Activated CD4-positive, alpha-beta memory T cell treated with anti-CD3 and anti-CD28 coated beads for 36 hours (primary cell): ENCODE data around the gene MARCHF5. TPM values are rescaled to one million over a fixed set of nuclear protein-coding genes. Genes with fewer than 3 reads are reported as not detected.

Experiments
- CTCF ChIA-PET: fragments of 350-600 bp; sonication (Branson Sonifier 250); formaldehyde crosslinking; loops from one replicate; lab custom pipeline; 2021; ENCODE audit warnings: antibody characterized with exemption, inconsistent platforms; lab: Charles Lee
- POLR2A ChIA-PET: fragments of 350-600 bp; sonication (Branson Sonifier 250); formaldehyde crosslinking; loops from one replicate; lab custom pipeline; 2021; ENCODE audit warnings: antibody characterized with exemption; lab: Charles Lee
- DNase-seq: peaks from one replicate; pipeline ENCODE4 v3.0.0-alpha.2; 2020
- H3K27ac Mint-ChIP-seq: one replicate; pipeline ENCODE4 v1.8.0; 2021; ENCODE audit warnings: mixed read lengths
- H3K27me3 Mint-ChIP-seq: one replicate; pipeline ENCODE4 v1.8.0; 2021; ENCODE audit warnings: mixed read lengths
- H3K36me3 Mint-ChIP-seq: one replicate; pipeline ENCODE4 v1.8.0; 2021; ENCODE audit warnings: mixed read lengths
- H3K4me1 Mint-ChIP-seq: one replicate; pipeline ENCODE4 v1.8.0; 2021; ENCODE audit warnings: low read depth, mixed read lengths
- H3K4me3 Mint-ChIP-seq: one replicate; pipeline ENCODE4 v1.8.0; 2021; ENCODE audit warnings: mild to moderate bottlenecking, mixed read lengths
- H3K9me3 Mint-ChIP-seq: one replicate; pipeline ENCODE4 v1.8.0; 2021; ENCODE audit warnings: mixed read lengths
- intact Hi-C: fragments of 100-400 bp; cut with micrococcal nuclease; formaldehyde crosslinking; loops from one replicate; pipeline ENCODE4 v1.15.1; 2023
- total RNA-seq, 2 experiments: library from RNA; stranded (reverse); gene quantifications; one replicate each; pipeline ENCODE4 v1.2.3, GENCODE V29; 2021

The MARCHF5 gene
- 10 to 100 TPM; 27.4 to 29.1 TPM for total RNA-seq

DNA sequence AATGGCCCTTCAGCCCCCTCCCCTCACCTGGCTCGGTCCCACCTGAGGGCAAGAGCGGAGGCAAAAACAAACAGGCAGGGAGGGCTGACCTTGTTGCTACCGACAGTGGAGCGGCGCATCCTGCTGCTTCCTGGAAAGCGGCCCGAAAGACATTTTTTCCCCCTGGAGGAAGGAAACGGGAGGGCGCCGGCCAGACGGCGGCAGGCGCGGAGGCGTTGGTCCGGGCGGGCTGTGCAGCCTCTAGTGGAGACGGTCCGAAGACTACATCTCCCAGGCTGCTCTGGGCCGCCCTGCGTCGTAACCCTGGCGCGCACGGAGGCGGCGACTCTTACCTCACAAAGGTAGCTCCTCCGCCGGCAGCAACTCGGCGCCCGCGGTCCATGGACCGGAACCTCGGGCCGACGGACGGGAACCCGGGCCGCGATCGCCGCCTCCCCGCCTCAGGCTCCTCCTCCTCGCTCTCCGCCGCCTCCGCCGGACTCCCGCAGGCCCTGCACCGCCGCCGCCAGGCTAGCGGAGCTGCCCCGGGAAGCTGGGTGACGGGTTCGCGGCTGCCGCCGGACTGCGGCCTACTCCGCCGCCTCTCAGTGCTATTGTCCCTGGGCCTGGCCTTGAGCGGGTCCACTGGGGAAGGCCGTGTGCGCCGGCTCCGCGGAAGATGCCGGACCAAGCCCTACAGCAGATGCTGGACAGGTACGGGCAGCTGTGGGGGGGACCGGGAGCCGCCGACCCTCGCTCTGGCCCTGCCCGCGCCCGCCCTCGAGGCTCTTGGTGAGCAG, at the start of gene MARCHF5, which contains the start of gene CPEB3:
MARCHF5 (plus strand) TSS at position 331 of the 779 bp plus-strand sequence; CDS start at position 659, 328 bp downstream.
CPEB3 (minus strand) TSS at position 242 of the 779 bp plus-strand sequence. CDS start 50,728 bp downstream, outside the sequence.
- Mint-ChIP-seq H3K27ac (peak within 1 kb of the TSS; percentile 79), H3K36me3 (peaks cover 11% of the 10 kb centered on the region), H3K27me3 (no peaks in the 10 kb centered on the region), H3K4me1 (peaks cover 21% of the 10 kb centered on the region), H3K9me3 (no peaks in the 10 kb centered on the region), H3K4me3 (peak within 1 kb of the TSS; percentile 83)
- DNase-seq: peak; percentile 96
- POLR2A ChIA-PET: interaction anchor here (0.9 to 1.5 kb wide), 5 partner anchors 9 to 282 kb away, joined by 3 to 6 read pairs (median 3); no protein-coding TSS in a partner anchor
- intact Hi-C loops: loop anchor here (1.0 to 5.0 kb wide), 10 partner anchors 51 to 1079 kb away; partner anchors contain the start of genes BTAF1 and HECTD2
- CTCF ChIA-PET: interaction anchor here (0.7 to 3.9 kb wide), 20 partner anchors 9 to 369 kb away, joined by 3 to 30 read pairs (median 4); partner anchors contain the start of genes BTAF1 and IDE

DNA sequence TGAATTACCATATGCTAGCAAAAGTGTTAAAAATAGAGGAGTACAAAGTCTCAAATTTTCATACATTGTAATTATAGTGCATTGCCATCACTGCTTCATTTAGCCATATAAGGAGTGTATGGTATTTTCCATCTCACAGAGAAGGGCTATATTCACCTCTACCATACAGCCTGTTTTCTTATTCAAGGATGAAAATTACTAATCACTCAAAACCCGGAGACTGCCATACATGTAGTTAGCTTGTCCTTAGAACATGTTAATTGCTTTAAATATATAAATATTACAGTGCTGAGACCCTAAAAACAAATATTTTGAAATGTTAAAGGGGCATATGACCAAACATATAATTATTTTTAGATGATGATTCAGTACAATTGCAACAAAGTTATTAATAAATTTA, 49.5 kb upstream of the MARCHF5 start:
- CTCF ChIA-PET: interaction anchor here (1.0 kb wide), 1 partner anchor 50 kb away, joined by 4 read pairs; the partner anchor contains the start of genes CPEB3 and MARCHF5

GRCh38 chr10:92242380-92242779, 48.6 kb upstream of the MARCHF5 start:
- H3K9me3 Mint-ChIP-seq: no peaks in the 10 kb centered on the region
- no peak overlapping the region for H3K27ac Mint-ChIP-seq
- H3K27me3 Mint-ChIP-seq: peaks cover 9% of the 10 kb centered on the region
- intact Hi-C loops: loop anchor here (5.0 kb wide), 2 partner anchors 140 to 350 kb away; partner anchors contain the start of gene KIF11
- peaks cover 9% of the 10 kb centered on the region for H3K36me3 Mint-ChIP-seq
- H3K4me1 Mint-ChIP-seq: peaks cover 33% of the 10 kb centered on the region
- ChIA-PET CTCF (interaction anchor here (0.7 to 1.0 kb wide), 2 partner anchors 49 to 311 kb away, joined by 3 to 4 read pairs; partner anchors contain the start of genes CPEB3 and MARCHF5), POLR2A (no interaction called here)
- H3K4me3 Mint-ChIP-seq: no peak overlapping the region
- DNase-seq: no peak

More for the DNA sequence above, 49.5 kb upstream of the MARCHF5 start:
- POLR2A ChIA-PET: no interaction called here
- no peak for DNase-seq
- intact Hi-C loops: loop anchor here (2.0 to 5.0 kb wide), 3 partner anchors 31 to 351 kb away; partner anchors contain the start of gene KIF11
- no peak overlapping the region for H3K27ac Mint-ChIP-seq
- no peaks in the 10 kb centered on the region for H3K9me3 Mint-ChIP-seq
- peaks cover 9% of the 10 kb centered on the region for H3K27me3 Mint-ChIP-seq
- H3K36me3 Mint-ChIP-seq: peaks cover 9% of the 10 kb centered on the region
- H3K4me3 Mint-ChIP-seq: peak overlapping the region; percentile 72
- peaks cover 33% of the 10 kb centered on the region for H3K4me1 Mint-ChIP-seq

- Mint-ChIP-seq H3K27me3 (peaks cover 9% of the 10 kb centered on the region), H3K9me3 (no peaks in the 10 kb centered on the region), H3K4me1 (peaks cover 31% of the 10 kb centered on the region), H3K27ac (no peak overlapping the region), H3K4me3 (peak overlapping the region; percentile 43), H3K36me3 (peaks cover 9% of the 10 kb centered on the region)
- ChIA-PET POLR2A (no interaction called here), CTCF (interaction anchor here (0.7 kb wide), 1 partner anchor 312 kb away, joined by 3 read pairs; no protein-coding TSS in a partner anchor)
- peak; percentile 47 for DNase-seq
- intact Hi-C loops: loop anchor here (5.0 kb wide), 2 partner anchors 141 to 349 kb away; partner anchors contain the start of gene KIF11
These were observed 47.9 kb upstream of the MARCHF5 start for GRCh38 chr10:92242910-92243671.

DNA sequence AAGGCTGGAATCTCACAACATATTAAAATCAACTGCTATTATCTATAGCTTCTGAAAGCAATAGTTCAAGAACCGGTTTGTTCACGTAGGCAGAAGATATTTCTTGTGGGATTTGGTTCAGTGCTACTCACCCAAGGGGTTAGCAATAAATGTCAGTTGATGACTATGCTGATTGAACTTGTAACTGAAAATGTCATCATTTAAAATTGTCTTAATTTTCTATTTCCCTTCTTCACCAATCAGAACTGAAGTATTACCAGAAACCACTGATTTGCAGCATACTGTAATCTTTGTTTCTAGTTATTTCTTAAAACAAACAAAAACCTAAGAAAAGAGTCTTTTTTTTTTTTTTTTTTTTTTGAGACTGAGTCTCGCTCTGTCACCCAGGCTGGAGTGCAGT, 46.2 kb upstream of the MARCHF5 start:
- Mint-ChIP-seq H3K36me3 (peaks cover under 1% of the 10 kb centered on the region), H3K9me3 (no peaks in the 10 kb centered on the region), H3K4me3 (no peak overlapping the region), H3K4me1 (peaks cover 20% of the 10 kb centered on the region), H3K27ac (no peak overlapping the region), H3K27me3 (peaks cover under 1% of the 10 kb centered on the region)
- CTCF ChIA-PET: no interaction called here
- no peak for DNase-seq
- POLR2A ChIA-PET: no interaction called here
- intact Hi-C loops: loop anchor here (5.0 kb wide), 2 partner anchors 142 to 348 kb away; partner anchors contain the start of gene KIF11

DNA sequence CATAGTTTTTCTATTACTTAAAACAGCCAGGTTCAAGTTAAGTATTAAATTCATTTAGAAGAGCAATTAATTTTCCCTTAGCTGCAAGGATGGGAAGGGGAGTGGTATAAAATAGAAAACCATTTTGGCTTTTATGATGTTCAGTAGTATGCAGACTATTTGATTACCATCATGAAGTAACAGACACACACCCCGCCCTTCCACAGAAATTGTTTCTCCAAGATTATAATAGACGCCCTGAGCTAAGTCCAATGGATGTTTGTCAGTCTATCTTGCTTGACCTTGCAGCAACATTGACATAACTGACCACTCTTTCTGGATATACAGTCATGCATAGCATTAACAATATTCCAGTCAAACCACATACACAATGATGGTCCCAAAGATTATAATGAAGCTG, 42.4 kb upstream of the MARCHF5 start:
- intact Hi-C loops: no loop called here

GRCh38 chr10:92263396-92263795, 27.6 kb upstream of the MARCHF5 start:
- H3K27ac Mint-ChIP-seq: no peak overlapping the region
- ChIA-PET CTCF (no interaction called here), POLR2A (interaction anchor here (0.9 kb wide), 1 partner anchor 9 kb away, joined by 4 read pairs; no protein-coding TSS in a partner anchor)
- no peak for DNase-seq
- H3K36me3 Mint-ChIP-seq: no peaks in the 10 kb centered on the region
- intact Hi-C loops: no loop called here
- H3K4me1 Mint-ChIP-seq: peaks cover 5% of the 10 kb centered on the region
- H3K27me3 Mint-ChIP-seq: no peaks in the 10 kb centered on the region
- H3K4me3 Mint-ChIP-seq: no peak overlapping the region
- no peaks in the 10 kb centered on the region for H3K9me3 Mint-ChIP-seq

More for the DNA sequence above, 42.4 kb upstream of the MARCHF5 start:
- no peak overlapping the region for H3K4me3 Mint-ChIP-seq
- CTCF ChIA-PET: interaction anchor here (1.0 kb wide), 1 partner anchor 162 kb away, joined by 3 read pairs; no protein-coding TSS in a partner anchor
- no peaks in the 10 kb centered on the region for H3K36me3 Mint-ChIP-seq
- H3K27ac Mint-ChIP-seq: no peak overlapping the region
- H3K4me1 Mint-ChIP-seq: peaks cover under 1% of the 10 kb centered on the region
- no peak for DNase-seq
- no peaks in the 10 kb centered on the region for H3K27me3 Mint-ChIP-seq
- POLR2A ChIA-PET: no interaction called here
- H3K9me3 Mint-ChIP-seq: no peaks in the 10 kb centered on the region

DNA sequence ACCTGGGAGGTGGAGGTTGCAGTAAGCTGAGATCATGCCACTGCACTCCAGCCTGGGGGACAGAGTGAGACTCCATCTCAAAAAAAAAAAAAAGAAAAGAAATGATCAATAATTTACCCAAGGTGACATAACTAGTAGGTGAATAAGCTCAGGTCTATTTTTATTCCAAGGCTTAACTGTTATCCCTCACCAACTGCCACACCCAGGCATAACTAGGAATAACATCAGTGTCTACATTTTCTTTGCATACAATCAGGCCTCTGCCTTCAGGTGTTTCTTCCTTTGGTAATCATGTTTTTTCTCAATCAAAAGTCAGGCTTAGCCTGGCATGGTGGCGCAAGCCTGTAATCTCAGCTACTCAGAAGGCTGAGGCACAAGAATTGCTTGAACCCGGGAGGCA, 26.7 kb upstream of the MARCHF5 start:
- no peak overlapping the region for H3K4me3 Mint-ChIP-seq

GRCh38 chr10:92265687-92266258, 25.2 kb upstream of the MARCHF5 start:
- Mint-ChIP-seq H3K36me3 (no peaks in the 10 kb centered on the region), H3K9me3 (no peaks in the 10 kb centered on the region), H3K4me1 (peaks cover 5% of the 10 kb centered on the region), H3K27me3 (no peaks in the 10 kb centered on the region), H3K27ac (no peak overlapping the region), H3K4me3 (no peak overlapping the region)
- DNase-seq: no peak
- POLR2A ChIA-PET: no interaction called here
- CTCF ChIA-PET: no interaction called here
- intact Hi-C loops: no loop called here

More for the DNA sequence above, 26.7 kb upstream of the MARCHF5 start:
- POLR2A ChIA-PET: no interaction called here
- intact Hi-C loops: no loop called here
- Mint-ChIP-seq H3K36me3 (no peaks in the 10 kb centered on the region), H3K4me1 (peaks cover 5% of the 10 kb centered on the region), H3K9me3 (no peaks in the 10 kb centered on the region), H3K27me3 (no peaks in the 10 kb centered on the region), H3K27ac (no peak overlapping the region)
- DNase-seq: no peak
- CTCF ChIA-PET: no interaction called here

DNA sequence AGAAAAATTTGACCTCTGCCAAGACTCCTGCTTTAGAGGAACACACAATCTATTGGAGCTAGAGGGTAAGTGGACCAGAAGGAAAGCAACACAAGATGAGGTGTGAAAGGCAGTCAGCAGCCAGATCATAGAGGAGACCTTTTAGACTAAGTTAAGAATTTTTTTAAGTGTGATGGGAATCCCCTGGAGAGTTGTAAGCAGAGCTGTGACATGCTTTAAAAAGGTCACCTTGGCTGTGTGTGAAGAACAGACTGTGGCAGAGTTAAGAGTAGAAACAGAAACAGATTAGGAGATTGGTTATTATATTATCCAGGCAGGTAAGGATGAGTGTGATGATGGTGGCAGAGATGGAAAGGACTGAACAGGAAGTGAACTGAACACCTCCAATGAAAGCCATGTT, 23.6 kb upstream of the MARCHF5 start:
- ChIA-PET POLR2A (no interaction called here), CTCF (interaction anchor here (1.3 kb wide), 1 partner anchor 23 kb away, joined by 5 read pairs; the partner anchor contains the start of genes CPEB3 and MARCHF5)
- peak overlapping the region; percentile 1 for H3K27ac Mint-ChIP-seq
- DNase-seq: no peak
- H3K4me1 Mint-ChIP-seq: peaks cover 5% of the 10 kb centered on the region
- H3K27me3 Mint-ChIP-seq: no peaks in the 10 kb centered on the region
- no peak overlapping the region for H3K4me3 Mint-ChIP-seq
- H3K9me3 Mint-ChIP-seq: no peaks in the 10 kb centered on the region
- no peaks in the 10 kb centered on the region for H3K36me3 Mint-ChIP-seq
- intact Hi-C loops: no loop called here

- Mint-ChIP-seq H3K4me3 (no peak overlapping the region), H3K27me3 (no peaks in the 10 kb centered on the region), H3K27ac (no peak overlapping the region), H3K36me3 (no peaks in the 10 kb centered on the region), H3K4me1 (peaks cover 5% of the 10 kb centered on the region), H3K9me3 (no peaks in the 10 kb centered on the region)
- intact Hi-C loops: no loop called here
- CTCF ChIA-PET: no interaction called here
- DNase-seq: no peak
- POLR2A ChIA-PET: no interaction called here
These were observed 22.2 kb upstream of the MARCHF5 start for GRCh38 chr10:92268748-92269147.
